Liver (tissue), 9 donors: ENCODE measurements around the gene ODAM. TPM values are rescaled to one million over a fixed set of nuclear protein-coding genes. Genes with fewer than 3 reads are reported as not detected.

Experiments used
- DNase-seq: peaks from one replicate; pipeline ENCODE4 v3.0.0-alpha.2; 2017; ENCODE audit warnings: low spot score
- H3K27ac ChIP-seq, 2 donors: one replicate each; pipeline ENCODE4 v1.7.0; 2013; ENCODE audit warnings: inconsistent platforms in 2 of 2, low read length in 2 of 2, control low read depth in 1 of 2, low read depth in 1 of 2, mild to moderate bottlenecking in 1 of 2
- H3K27me3 ChIP-seq, 4 donors: one replicate each; pipeline versions ENCODE4 v1.6.1 to v1.7.0; 2013; ENCODE audit warnings: low read length in 3 of 4, inconsistent platforms in 1 of 4, mild to moderate bottlenecking in 1 of 4, moderate library complexity in 1 of 4; ENCODE audit not compliant: control insufficient read depth in 4 of 4, insufficient read depth in 4 of 4
- H3K36me3 ChIP-seq, 4 donors: one replicate each; pipeline versions ENCODE4 v1.6.1 to v1.7.0; 2013; ENCODE audit warnings: low read length in 3 of 4, mild to moderate bottlenecking in 3 of 4, low read depth in 1 of 4, moderate library complexity in 1 of 4; ENCODE audit not compliant: control insufficient read depth in 4 of 4, insufficient read depth in 3 of 4
- H3K4me1 ChIP-seq, 4 donors: one replicate each; pipeline versions ENCODE4 v1.6.1 to v1.7.0; 2013; ENCODE audit warnings: low read length in 3 of 4, mild to moderate bottlenecking in 3 of 4, moderate library complexity in 1 of 4; ENCODE audit not compliant: control insufficient read depth in 4 of 4, insufficient read depth in 4 of 4
- H3K4me3 ChIP-seq, 3 donors: one replicate each; pipeline versions ENCODE4 v1.6.1 to v1.7.0; 2013; ENCODE audit warnings: low read length in 3 of 3, control low read depth in 1 of 3, low read depth in 1 of 3, mild to moderate bottlenecking in 1 of 3
- H3K9ac ChIP-seq, 2 donors: one replicate each; pipeline ENCODE4 v1.7.0; 2013; ENCODE audit warnings: low read length in 2 of 2, mild to moderate bottlenecking in 2 of 2, moderate library complexity in 2 of 2, control low read depth in 1 of 2, low read depth in 1 of 2
- H3K9me3 ChIP-seq, 4 donors: one replicate each; pipeline versions ENCODE4 v1.6.1 to v1.7.0; 2013; ENCODE audit warnings: low read length in 3 of 4; ENCODE audit not compliant: control insufficient read depth in 4 of 4
- ATF3 ChIP-seq: IDR thresholded peaks from 2 replicates; pipeline ENCODE4 v1.6.1; 2016; ENCODE audit warnings: antibody characterized with exemption
- CTCF ChIP-seq: fragments of 150-350 bp; IDR thresholded peaks from 2 replicates; pipeline ENCODE4 v1.5.1; 2017; ENCODE audit warnings: improper control_type of control experiment, low read depth, low read length; ENCODE audit not compliant: missing input control
- EGR1 ChIP-seq, 2 donors: IDR thresholded peaks; 2 replicates each; pipeline ENCODE4 v1.6.1; 2016 to 2018; ENCODE audit warnings: antibody characterized with exemption in 2 of 2, low read depth in 2 of 2
- FOXA1 ChIP-seq: IDR thresholded peaks from 2 replicates; pipeline ENCODE4 v1.6.1; 2016; ENCODE audit warnings: antibody characterized with exemption
- FOXA2 ChIP-seq: IDR thresholded peaks from 2 replicates; pipeline ENCODE4 v1.6.1; 2016; ENCODE audit warnings: antibody characterized with exemption
- GABPA ChIP-seq, 2 donors: IDR thresholded peaks in 1 of 2; conservative IDR thresholded peaks in 1 of 2; 2 replicates each; pipeline ENCODE4 v1.6.1; 2016; ENCODE audit warnings: antibody characterized with exemption in 2 of 2, mild to moderate bottlenecking in 1 of 2, moderate library complexity in 1 of 2
- HNF4A ChIP-seq, 2 donors: conservative IDR thresholded peaks; 2 replicates each; pipeline ENCODE4 v1.6.1; 2016; ENCODE audit warnings: antibody characterized with exemption in 2 of 2, mild to moderate bottlenecking in 2 of 2
- HNF4G ChIP-seq: IDR thresholded peaks from 2 replicates; pipeline ENCODE4 v1.6.1; 2016; ENCODE audit warnings: antibody characterized with exemption
- JUND ChIP-seq, 2 donors: IDR thresholded peaks; 2 replicates each; pipeline ENCODE4 v1.6.1; 2016; ENCODE audit warnings: antibody characterized with exemption in 2 of 2
- MAX ChIP-seq: IDR thresholded peaks from 2 replicates; pipeline ENCODE4 v1.6.1; 2016; ENCODE audit warnings: antibody characterized with exemption
- NR2F2 ChIP-seq: IDR thresholded peaks from 2 replicates; pipeline ENCODE4 v1.6.1; 2016; ENCODE audit warnings: antibody characterized with exemption
- RAD21 ChIP-seq, 2 donors: IDR thresholded peaks; 2 replicates each; pipeline ENCODE4 v1.6.1; 2016; ENCODE audit warnings: antibody characterized with exemption in 2 of 2, mild to moderate bottlenecking in 2 of 2
- REST ChIP-seq: IDR thresholded peaks from 2 replicates; pipeline ENCODE4 v1.6.1; 2016; ENCODE audit warnings: antibody characterized with exemption, mild to moderate bottlenecking
- RXRA ChIP-seq, 2 donors: IDR thresholded peaks; 2 replicates each; pipeline ENCODE4 v1.6.1; 2017 to 2018; ENCODE audit warnings: antibody characterized with exemption in 2 of 2, mild to moderate bottlenecking in 1 of 2
- SP1 ChIP-seq: IDR thresholded peaks from 2 replicates; pipeline ENCODE4 v1.6.1; 2018; ENCODE audit warnings: antibody characterized with exemption, mild to moderate bottlenecking
- TAF1 ChIP-seq: conservative IDR thresholded peaks from 2 replicates; pipeline ENCODE4 v1.6.1; 2016; ENCODE audit warnings: antibody characterized with exemption, mild to moderate bottlenecking
- YY1 ChIP-seq: IDR thresholded peaks from 2 replicates; pipeline ENCODE4 v1.6.1; 2016; ENCODE audit warnings: antibody characterized with exemption, mild to moderate bottlenecking
- ZBTB33 ChIP-seq: IDR thresholded peaks from 2 replicates; pipeline ENCODE4 v1.6.1; 2016; ENCODE audit warnings: antibody characterized with exemption
- WGBS: extraction: QIAGEN DNeasy Blood & Tissue Kit; methylation state at CpG from one replicate; pipeline ENCODE4 v1.1.7; 2013; 5-methylcytosine and 5-hydroxymethylcytosine counted together
- polyA plus RNA-seq, 2 donors: library from polyadenylated mRNA; stranded (reverse) in 1 of 2; unstranded in 1 of 2; fragments of 200-250 nt in 1 of 2; fragments of >200 nt in 1 of 2; fragmentation: Nextera tagmentation in 1 of 2; extraction: Ambion mirVana in 1 of 2; gene quantifications; one replicate each; pipeline versions ENCODE4 v1.2.1 to v1.2.3, GENCODE V29; 2013 to 2015
- total RNA-seq, 2 donors: library from RNA; depleted of rRNA; stranded (reverse); fragments of >200 nt; gene quantifications; one replicate each; pipeline ENCODE4 v1.2.3, GENCODE V29; 2014
- donor health status: healthy.
- donor health status: healthy.
- donor health status: healthy.
- donor health status: healthy.
- donor health status: healthy.

The ODAM gene
- total and polyA plus RNA-seq, 4 donors: 0.25 to 0.28 TPM; not detected in 2

- H3K9me3 ChIP-seq: no peaks in the 10 kb centered on the region
- H3K9ac ChIP-seq: no peak overlapping the region
- no peaks in the 10 kb centered on the region for H3K27me3 ChIP-seq
- TF ChIP-seq FOXA1 (no peak), EGR1 (IDR thresholded peaks at IDR 0.05; ENCODE audit: low read depth in 2 of 2) (no peak), SP1 (no peak), MAX (no peak), YY1 (no peak), TAF1 (no peak), CTCF (no peak), NR2F2 (no peak), JUND (IDR thresholded peaks at IDR 0.05) (no peak), GABPA (IDR thresholded peaks at IDR 0.05 in 1 of 2, conservative IDR thresholded peaks at IDR 0.05 in 1 of 2) (no peak), HNF4A (conservative IDR thresholded peaks at IDR 0.05) (no peak), FOXA2 (no peak), RXRA (IDR thresholded peaks at IDR 0.05) (no peak)
- H3K36me3 ChIP-seq: no peaks in the 10 kb centered on the region
- H3K4me3 ChIP-seq: no peak overlapping the region
- DNase-seq: no peak
- peaks cover 0 to 1% (median 0%) of the 10 kb centered on the region in 4 donors for H3K4me1 ChIP-seq
- 68% methylated on average over 1 of the region's 1 CpG for WGBS
- H3K27ac ChIP-seq: no peak overlapping the region
These were observed 3.9 kb upstream of the ODAM start for GRCh38 chr4:70191647-70192046.

- no peak overlapping the region for H3K27ac ChIP-seq
- 91% methylated on average over 2 of the region's 2 CpGs for WGBS
- no peak for TF ChIP-seq YY1
- no peak for TF ChIP-seq RXRA (IDR thresholded peaks at IDR 0.05)
- no peak for TF ChIP-seq GABPA (IDR thresholded peaks at IDR 0.05 in 1 of 2, conservative IDR thresholded peaks at IDR 0.05 in 1 of 2)
- TF ChIP-seq HNF4G: no peak
- TF ChIP-seq FOXA2: peak; percentile 15
- DNase-seq: no peak
- no peaks in the 10 kb centered on the region for H3K9me3 ChIP-seq
- H3K9ac ChIP-seq: no peak overlapping the region
- no peak overlapping the region for H3K4me3 ChIP-seq
- peaks cover 0 to 1% (median 0%) of the 10 kb centered on the region in 4 donors for H3K4me1 ChIP-seq
- H3K36me3 ChIP-seq: no peaks in the 10 kb centered on the region
- no peaks in the 10 kb centered on the region for H3K27me3 ChIP-seq
These were observed 2.6 kb upstream of the ODAM start for GRCh38 chr4:70192895-70193294.

GRCh38 chr4:70196857-70197256 lies 1.3 kb downstream of the ODAM start:
- Histone ChIP-seq H3K4me1 (peaks cover 0 to 1% (median 0%) of the 10 kb centered on the region in 4 donors), H3K9me3 (no peaks in the 10 kb centered on the region), H3K36me3 (no peaks in the 10 kb centered on the region), H3K9ac (no peak overlapping the region), H3K27ac (no peak overlapping the region), H3K27me3 (no peaks in the 10 kb centered on the region), H3K4me3 (no peak overlapping the region)
- 74% methylated on average over 2 of the region's 2 CpGs for WGBS
- DNase-seq: no peak
- TF ChIP-seq ZBTB33 (no peak), ATF3 (no peak), FOXA1 (no peak), RAD21 (IDR thresholded peaks at IDR 0.05) (no peak), RXRA (IDR thresholded peaks at IDR 0.05) (no peak), TAF1 (no peak), HNF4G (no peak), EGR1 (IDR thresholded peaks at IDR 0.05; ENCODE audit: low read depth in 2 of 2) (no peak), REST (no peak), CTCF (no peak), GABPA (IDR thresholded peaks at IDR 0.05 in 1 of 2, conservative IDR thresholded peaks at IDR 0.05 in 1 of 2) (no peak), HNF4A (conservative IDR thresholded peaks at IDR 0.05) (no peak), FOXA2 (no peak)
